GM15510 (cell line): ENCODE measurements around the gene SMC1A.

Experiments used
- POLR2A ChIP-seq: IDR thresholded peaks from 3 replicates; pipeline ENCODE4 v1.6.1; 2011; ENCODE audit warnings: borderline replicate concordance; ENCODE audit not compliant: insufficient read length; ENCODE audit errors: extremely low read depth

The SMC1A gene

DNA sequence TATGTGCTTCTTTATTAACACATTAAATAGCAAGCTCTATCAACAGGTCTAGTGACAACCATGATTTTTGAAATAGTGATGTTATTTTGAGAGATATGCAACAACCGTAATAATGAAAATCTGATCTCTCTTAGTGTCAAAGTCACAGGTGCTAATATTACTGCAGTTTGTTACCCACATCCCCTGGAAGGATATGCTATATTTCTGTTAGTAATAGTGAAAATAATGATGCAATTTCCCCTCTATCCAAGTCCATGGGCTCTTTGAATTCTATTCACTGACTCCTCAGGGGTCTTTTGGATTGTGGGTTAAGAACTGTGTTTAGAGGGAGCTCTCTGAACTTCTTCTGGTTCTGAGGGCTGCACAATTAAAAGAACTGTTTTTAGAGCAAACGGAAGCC, 14.8 kb upstream of the SMC1A start:
- no peak for TF ChIP-seq POLR2A

DNA sequence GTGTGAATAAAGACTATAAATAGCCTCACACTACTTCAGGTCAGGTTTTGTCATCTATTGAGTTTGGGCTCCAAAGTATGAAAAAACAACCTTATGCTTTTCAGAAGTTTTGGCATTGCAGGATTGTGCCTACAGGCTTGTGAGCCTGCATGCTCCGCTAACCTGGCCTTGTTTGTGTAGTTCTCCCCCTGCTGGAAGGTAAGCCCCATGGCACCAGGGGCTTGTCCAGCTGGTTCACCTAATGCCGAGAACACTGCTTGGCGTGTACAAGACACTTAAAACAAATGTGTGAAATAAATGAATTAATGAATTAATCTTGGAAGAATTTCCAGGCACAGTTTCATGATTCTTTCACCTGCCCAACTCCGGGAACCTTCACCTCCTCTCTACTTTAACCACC, 13.5 kb upstream of the SMC1A start:
- no peak for TF ChIP-seq POLR2A

DNA sequence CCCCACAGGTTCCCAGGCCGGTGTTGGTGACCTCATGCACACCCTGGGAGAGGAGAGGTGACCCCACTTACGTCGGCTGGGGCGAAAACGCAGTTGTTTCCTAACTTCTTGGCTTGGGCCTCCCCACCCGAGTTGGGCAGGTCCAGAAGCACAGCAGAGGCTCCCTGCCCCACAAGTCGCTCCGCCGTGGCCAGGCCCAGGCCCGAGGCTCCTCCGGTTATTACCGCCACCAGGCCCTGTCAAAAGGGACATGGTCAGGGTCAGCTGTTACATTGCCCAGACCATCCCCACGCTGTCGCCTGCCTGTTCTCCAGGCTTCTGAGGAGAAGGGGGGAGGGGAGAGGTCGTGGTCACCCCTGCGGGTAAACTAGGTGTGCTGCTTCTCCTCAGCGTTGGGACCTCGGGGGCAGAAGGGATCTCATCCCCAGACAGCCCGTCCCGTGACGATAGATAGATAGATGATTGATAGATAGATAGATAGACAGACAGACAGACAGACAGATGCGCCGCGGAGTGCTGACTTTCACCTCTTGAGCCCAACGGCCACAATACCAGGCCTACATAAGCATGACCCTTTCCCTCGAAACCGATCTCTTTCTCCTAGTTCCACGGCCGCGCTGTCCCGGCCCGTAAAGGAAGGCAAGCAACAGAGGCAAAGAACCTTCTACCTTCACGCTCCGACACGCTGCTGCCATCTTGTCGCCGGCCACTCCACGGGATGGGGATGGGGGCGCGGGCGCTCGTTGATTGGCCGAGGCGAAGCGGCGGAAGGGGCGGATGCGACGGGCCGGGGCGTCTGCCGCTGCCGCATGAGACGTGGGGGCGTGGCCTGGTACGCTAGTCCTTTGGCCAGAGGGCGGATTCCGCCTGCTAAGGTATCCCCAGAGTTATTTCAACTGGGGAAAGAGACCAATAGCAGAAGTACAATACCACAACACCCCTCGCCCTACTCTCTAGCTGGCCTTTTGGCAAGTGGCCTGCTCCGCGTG, 11.5 kb upstream of the SMC1A start, which contains the start of gene HSD17B10:
TSS of gene HSD17B10 (minus strand) at position 720 of the 989 bp plus-strand sequence. CDS start at position 695, 25 bp downstream.
- peak; percentile 58 for TF ChIP-seq POLR2A

DNA sequence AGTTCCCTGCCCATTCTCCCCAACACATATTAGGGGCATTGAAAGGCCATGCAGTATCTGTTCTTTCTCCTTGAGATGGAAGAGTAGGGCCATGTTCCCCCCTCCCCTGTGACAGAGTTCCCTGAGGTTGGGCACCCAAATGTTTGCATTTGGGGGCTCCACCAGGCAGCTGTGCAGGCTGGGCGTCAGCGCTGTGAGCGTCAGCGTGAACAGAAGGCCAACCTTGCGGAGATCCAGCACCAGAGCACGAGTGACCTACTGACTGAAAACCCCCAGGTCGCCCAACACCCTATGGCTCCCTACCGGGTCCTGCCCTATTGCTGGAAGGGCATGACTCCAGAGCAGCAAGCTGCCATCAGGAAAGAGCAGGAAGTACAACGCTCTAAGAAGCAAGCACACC, 7.8 kb upstream of the SMC1A start:
- no peak for TF ChIP-seq POLR2A

DNA sequence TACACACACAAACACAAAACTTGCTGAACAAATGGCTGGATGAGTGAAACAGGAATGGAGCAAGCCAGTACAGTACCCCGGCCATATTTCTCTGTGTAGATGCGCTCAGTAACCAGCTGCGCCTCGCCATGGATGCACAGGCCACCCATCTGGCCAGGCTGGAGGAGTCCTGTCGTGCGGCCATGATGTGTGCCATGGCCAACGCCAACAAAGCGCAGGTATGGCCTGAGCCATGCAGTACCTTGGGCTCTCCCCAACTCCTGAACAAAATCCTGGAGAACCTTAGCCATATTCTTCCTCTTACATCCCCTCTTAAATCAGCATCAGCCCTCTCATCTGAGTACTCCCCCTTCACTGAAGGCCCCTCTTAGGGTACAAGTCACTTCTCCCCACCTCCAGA, 7.3 kb upstream of the SMC1A start:
- no peak for TF ChIP-seq POLR2A

DNA sequence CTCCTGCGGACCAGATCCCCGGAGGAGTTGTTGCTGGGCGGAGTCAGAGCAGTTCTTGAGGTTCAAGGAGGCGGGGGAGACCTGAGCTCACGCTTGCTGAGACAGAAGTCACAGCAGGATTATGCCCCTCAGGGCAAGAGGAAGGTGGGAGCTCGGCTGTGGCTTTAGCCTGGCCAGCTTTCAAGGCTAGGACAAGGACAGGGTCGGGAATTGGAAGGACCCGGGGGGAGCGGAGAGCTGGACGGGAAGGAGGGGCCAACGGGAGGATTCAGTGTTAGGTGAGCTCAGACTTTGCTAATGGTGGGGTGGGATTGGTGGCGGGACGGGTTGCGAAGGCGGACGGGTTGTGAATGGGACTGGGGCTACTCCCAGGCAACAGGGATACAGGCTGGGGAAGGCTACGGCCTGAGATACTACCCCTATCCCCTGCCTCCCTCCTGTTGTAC, 430 bp upstream of the SMC1A start, which contains the start of gene RIBC1:
TSS of gene RIBC1 (plus strand) at position 13 of the 446 bp plus-strand sequence. CDS start 3,404 bp downstream, outside the sequence.
- no peak for TF ChIP-seq POLR2A

DNA sequence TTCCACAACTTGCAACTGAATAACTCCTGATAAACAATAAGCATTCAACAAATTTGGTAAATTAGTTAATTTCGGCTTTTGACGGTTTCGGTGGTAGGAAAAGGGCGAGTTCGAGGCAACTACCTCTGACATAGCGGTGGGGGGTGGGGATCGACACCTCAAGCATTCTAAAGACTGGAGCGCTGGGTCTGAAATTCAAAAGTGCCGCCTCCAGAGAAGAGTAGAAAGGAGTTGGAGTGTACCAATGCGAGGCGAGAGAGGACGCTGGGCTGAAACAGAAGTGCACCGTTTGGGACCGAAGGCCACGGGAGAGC, 725 bp downstream of the SMC1A start:
- no peak for TF ChIP-seq POLR2A

DNA sequence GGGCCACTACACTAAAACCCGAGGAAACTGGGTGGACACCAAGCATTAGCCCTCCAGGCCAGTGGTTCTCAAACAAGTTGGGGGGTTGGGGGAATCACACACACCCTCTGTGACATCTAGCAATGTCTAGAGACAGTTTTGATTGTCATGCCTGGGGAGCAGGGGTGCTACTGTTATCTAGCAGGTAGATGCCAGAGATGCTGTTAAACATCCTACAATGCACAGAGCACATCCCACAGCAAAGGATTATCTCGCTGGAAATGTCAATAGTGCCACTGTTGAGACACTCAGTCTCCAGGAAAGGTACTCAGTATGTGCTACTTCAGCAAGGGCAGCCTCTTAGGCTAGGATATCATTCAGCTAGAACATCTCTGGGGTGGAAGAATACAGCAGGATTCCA, 1.3 kb downstream of the SMC1A start:
- TF ChIP-seq POLR2A, result no peak

DNA sequence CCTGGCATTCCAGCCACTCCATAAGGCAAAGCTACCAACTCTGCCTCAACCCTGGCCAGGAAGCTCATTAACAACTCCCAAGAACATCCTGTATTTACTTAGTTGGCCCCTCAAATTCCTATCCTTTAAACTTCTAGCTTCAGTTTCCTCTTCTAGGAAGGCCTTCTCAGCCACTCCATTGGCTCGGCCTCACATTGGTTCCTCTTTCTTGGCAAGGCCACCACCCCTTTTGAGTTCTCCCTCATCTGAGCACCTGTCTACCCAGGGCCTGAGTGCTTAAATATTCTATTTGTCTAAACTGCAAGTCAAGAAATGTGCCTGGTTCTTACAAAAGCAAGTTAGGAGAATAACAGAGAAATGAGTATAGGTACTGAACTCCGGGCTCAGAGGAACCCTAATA, 10.0 kb downstream of the SMC1A start:
- no peak for TF ChIP-seq POLR2A

DNA sequence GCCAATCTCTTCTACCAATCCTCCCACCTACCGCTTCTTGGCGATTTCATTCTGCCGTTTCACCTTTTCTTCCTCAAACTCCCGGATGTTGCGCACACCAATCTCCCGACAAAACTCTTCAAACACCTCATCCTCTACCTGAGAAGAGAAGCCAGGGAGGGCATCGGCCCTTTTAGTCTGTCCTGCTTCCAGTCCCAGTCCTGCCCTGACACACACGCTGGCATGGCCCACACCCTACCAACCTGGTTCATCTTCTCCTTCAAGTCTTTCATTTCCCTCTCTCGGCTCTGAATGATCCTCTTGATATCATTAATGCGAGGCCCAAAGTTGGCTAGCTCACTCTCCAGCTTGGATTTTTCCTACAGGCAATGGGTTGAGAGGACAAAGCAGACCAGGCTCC, 18.9 kb downstream of the SMC1A start:
- TF ChIP-seq POLR2A, result no peak

DNA sequence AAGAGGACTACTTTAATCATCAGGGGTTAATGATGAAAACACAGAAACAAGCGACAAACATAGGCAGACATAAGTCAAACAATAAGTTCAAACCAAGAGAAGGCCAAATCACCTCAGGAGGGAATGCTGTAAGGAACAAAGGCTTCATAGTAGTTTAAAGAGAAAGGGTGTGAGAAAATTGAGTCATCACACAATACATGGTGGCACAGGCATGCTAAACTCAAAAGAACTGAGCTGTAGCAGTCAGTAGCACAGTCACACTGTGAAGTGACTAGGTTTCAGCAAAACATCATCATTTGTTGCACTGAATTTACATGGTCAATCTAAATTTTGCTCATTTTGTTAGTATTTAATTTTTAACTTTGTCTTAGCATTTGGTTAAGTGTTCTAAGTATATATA, 24.2 kb downstream of the SMC1A start:
- no peak for TF ChIP-seq POLR2A

DNA sequence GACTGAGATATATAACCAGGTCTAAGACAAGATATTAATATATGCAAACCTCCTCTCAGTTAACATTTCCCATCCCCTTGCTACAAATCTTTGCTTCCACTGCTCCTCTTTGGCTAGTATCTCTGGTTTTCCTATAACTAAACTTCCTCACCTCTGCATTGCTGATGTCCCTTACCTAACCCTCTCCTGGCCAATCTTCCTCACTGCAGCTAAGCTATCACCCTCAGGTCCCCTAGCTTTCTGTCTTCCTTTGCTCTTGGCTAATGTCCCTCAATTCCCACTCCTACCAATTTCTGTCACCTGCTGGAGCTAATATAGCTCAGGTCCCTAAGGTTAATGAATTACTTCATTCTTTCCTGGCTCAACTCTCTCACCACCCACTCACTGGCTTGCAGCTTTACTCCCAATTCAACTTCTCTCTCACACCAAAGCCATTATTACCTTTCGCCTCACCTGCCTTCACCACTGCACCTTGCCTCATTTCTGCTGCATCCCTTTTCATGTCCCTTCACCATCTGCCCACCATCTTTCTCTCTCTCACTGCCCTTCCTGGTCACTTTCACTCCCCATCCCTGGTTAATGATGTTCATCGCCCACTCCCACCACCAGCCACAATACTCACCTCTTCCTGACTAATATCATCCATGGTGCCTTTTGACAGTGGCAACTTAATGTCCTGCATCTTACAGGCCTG, 26.7 kb downstream of the SMC1A start:
- no peak for TF ChIP-seq POLR2A

DNA sequence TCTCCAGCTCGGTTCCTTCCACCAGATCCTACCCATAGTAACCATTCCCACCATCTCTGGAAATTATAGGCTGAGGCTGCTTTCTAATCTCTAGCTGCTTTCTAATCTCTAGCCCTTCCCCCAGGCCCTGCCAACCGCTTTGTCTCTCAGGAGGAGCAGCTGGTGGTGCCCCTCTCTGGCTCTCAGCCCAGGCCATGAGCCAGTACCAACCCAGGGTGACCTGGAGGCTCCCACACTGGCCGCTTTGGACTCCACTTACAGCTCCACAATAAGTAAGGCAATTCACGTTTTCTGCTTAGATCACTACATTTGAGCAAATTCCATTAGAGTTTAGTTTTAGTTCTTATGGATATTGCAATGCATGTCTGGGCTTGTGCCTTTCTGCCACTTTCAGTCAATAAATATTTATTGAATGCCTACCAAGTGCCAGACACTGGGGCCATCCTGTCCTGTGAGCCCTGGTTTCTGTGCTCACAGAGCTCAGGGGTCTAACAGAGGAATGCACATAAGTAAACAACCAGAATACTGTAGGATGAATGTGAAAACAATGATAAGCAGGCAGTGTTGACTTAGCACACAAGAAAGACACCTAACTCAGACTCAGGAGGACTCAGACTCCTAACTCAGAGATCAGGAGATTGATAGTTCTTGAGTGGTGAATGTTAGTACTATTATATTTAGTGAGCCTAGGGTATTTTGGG, 38.9 kb downstream of the SMC1A start:
- no peak for TF ChIP-seq POLR2A

DNA sequence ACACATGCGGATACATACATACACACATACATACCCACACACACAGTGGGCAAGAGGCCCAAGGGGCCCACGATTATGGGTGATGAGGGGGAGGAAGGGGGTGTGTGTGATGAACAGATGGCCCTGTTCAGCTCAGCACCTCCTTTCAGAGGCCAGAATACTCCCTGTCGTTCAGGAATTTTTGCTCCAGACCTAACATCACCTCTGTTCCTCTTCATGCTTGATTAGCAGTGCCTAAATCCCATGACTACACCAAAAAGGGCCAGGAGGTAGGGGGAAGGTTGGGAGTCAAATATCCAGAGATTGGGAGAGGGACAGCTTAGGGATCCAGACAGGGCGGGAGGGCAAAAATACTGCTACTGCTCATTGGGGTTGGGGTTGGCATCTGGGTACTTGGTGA, 42.7 kb downstream of the SMC1A start:
- TF ChIP-seq POLR2A, result no peak
